DMS114 treated with DMSO at 0.1 percent for 48 hours (cell line): Measurements from ENCODE around the gene GTSE1.

Experiments
- DNase-seq: peaks from one replicate; lab custom pipeline; 2025; ENCODE audit not compliant: unreplicated experiment; lab: John Stamatoyannopoulos, UW

Gene GTSE1

GRCh38 chr22:46377525-46378425, 81.1 kb downstream of the GTSE1 start:
- no peak for DNase-seq

- DNase-seq = no peak
Measured at GRCh38 chr22:46378426-46379065, 81.9 kb downstream of the GTSE1 start.

DNA sequence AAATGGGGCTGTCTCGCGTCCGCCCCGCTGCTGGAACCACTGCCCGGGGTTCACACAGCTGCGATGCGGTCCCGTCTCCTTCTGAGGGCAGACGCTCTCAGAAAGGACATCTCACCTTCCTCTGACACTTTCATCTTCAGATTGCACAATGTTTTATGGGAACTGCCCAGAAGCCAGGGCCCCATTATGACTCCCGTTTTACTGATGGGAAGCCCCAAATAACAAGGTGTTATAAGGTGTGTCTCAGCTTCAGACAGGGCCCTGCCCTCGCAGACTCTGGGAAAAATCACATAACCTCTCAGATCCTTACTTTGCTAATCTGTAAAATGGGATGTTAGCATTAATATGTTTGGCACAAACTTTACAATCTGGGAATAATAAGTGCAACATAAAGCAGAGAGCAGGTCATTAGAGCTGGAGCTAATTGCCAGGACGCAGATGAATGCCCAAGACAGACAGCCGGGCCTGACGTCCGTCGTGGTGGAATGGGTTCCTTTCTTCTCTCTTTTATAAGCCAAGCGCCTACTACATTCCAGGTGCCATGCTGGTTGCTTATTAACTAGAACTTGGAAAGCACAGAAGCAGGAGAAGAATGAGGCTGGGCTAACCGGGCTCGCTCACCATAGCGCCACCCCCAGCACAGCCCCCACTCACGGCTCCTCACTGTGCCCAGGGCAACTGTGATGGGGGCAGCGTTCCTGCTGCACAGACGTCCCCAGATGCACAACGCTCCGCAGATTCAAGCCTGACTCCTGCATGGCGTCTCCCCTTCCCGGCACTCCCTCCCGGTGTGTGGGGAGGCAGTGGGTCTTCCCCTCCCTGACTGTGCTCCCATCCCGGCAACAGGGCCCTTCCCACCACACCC, 82.6 kb downstream of the GTSE1 start:
- no peak for DNase-seq

DNA sequence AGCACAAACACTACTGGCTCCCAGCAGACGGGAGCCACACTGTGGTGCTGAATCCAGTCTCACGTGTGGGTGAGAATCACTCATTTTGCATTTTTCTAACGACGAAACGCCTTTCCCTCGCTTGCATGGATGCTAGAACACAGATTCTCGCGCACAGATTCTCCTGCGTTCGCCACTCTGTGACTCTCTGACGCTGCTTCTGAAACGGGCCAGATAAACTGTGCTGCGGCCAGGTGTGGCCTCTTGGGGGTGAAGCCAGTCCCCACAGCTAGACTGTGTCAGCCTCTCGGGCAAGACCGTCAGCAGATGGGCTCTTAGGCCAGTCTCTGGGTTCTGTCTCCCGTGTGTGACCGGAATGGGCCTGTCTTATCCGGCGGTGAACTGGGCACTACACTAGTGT, 83.4 kb downstream of the GTSE1 start:
- no peak for DNase-seq
